Tibial artery (tissue), 4 donors: ENCODE data around the gene RUNX2.

ENCODE experiments used
- DNase-seq, 2 donors: peaks; one replicate each; pipeline ENCODE4 v3.0.0-alpha.2; 2019
- H3K27ac ChIP-seq, 2 donors: fragments of 200-600 bp; sonication (generic) in 1 of 2; 1 replicate in 1 of 2; 2 replicates in 1 of 2; pipeline ENCODE4 v1.5.1; 2018 to 2019; ENCODE audit warnings: mild to moderate bottlenecking in 1 of 2
- H3K27me3 ChIP-seq, 2 donors: fragments of 200-600 bp; sonication (generic) in 1 of 2; one replicate each; pipeline versions ENCODE4 v1.5.1 to v1.6.0; 2016 to 2019
- H3K36me3 ChIP-seq, 3 donors: fragments of 200-600 bp; sonication (generic) in 2 of 3; one replicate each; pipeline ENCODE4 v1.5.1; 2016 to 2019; ENCODE audit warnings: mild to moderate bottlenecking in 2 of 3
- H3K4me1 ChIP-seq, 4 donors: fragments of 200-600 bp; sonication (generic) in 2 of 4; 1 replicate in 3 of 4; 2 replicates in 1 of 4; pipeline ENCODE4 v1.5.1; 2016 to 2019
- H3K4me3 ChIP-seq, 2 donors: fragments of 200-600 bp; sonication (generic) in 1 of 2; 1 replicate in 1 of 2; 2 replicates in 1 of 2; pipeline ENCODE4 v1.5.1; 2018 to 2019; ENCODE audit warnings: mild to moderate bottlenecking in 2 of 2
- H3K9me3 ChIP-seq, 3 donors: fragments of 200-600 bp; sonication (generic) in 1 of 3; one replicate each; pipeline ENCODE4 v1.5.1; 2016 to 2019
- CTCF ChIP-seq, 2 experiments: fragments of 200-600 bp in 1 of 2; fragments of 450-650 bp in 1 of 2; IDR thresholded peaks; one replicate each; pipeline ENCODE4 v1.5.1; 2017 to 2019; ENCODE audit warnings: antibody characterized with exemption in 2 of 2, mild to moderate bottlenecking in 1 of 2, moderate library complexity in 1 of 2
- intact Hi-C: fragments of 100-400 bp; cut with DNase I; formaldehyde crosslinking; loops from one replicate; pipeline ENCODE4 v1.15.0; 2023; ENCODE audit warnings: low total_unique reads

The RUNX2 gene

GRCh38 chr6:45305546-45305945 is 22.6 kb upstream of the RUNX2 start:
- no peaks in the 10 kb centered on the region for H3K27me3 ChIP-seq
- H3K36me3 ChIP-seq = peaks cover 0 to 4% (median 0%) of the 10 kb centered on the region in 3 donors
- intact Hi-C loops = no loop called here
- H3K9me3 ChIP-seq = no peaks in the 10 kb centered on the region
- TF ChIP-seq CTCF (IDR thresholded peaks at IDR 0.05) = no peak
- no peak for DNase-seq
- no peak overlapping the region for H3K4me3 ChIP-seq
- H3K27ac ChIP-seq = no peak overlapping the region
- no peaks in the 10 kb centered on the region for H3K4me1 ChIP-seq

DNA sequence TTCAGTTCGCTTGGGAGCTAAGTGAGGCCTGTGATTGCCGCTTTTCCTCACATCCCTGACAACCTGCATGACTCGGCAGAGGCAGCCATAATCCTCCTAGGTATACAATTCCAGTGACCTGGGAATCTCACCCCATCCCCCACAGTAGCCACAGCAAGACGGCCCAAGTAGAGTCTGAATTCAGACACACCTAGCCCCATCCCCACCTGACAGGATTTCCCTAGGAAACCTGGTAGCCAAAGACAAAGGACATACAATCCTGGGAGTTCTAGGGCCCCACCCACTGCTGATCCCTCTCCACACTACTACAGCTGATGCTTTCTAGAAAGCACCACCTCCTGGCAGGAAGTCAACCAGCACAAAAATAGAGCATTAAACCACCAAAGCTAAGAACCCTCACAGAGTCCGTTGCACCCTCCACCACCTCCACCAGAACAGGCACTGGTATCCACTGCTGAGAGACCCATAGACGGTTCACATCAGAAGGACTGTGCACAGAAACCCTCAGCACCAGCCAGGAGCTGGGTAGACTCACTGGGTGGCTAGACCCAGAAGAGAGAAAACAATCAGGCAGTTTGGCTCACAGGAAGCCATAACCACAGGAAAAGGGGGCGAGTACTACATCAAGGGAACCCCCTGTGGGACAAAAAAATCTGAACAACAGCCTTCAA is 17.9 kb upstream of the RUNX2 start:
- no peak for DNase-seq
- no peaks in the 10 kb centered on the region for H3K9me3 ChIP-seq
- intact Hi-C loops = no loop called here
- no peaks in the 10 kb centered on the region for H3K27me3 ChIP-seq
- H3K27ac ChIP-seq = no peak overlapping the region
- H3K4me1 ChIP-seq = no peaks in the 10 kb centered on the region
- TF ChIP-seq CTCF (IDR thresholded peaks at IDR 0.05) = no peak
- peaks cover 0 to 4% (median 0%) of the 10 kb centered on the region in 3 donors for H3K36me3 ChIP-seq
- no peak overlapping the region for H3K4me3 ChIP-seq

DNA sequence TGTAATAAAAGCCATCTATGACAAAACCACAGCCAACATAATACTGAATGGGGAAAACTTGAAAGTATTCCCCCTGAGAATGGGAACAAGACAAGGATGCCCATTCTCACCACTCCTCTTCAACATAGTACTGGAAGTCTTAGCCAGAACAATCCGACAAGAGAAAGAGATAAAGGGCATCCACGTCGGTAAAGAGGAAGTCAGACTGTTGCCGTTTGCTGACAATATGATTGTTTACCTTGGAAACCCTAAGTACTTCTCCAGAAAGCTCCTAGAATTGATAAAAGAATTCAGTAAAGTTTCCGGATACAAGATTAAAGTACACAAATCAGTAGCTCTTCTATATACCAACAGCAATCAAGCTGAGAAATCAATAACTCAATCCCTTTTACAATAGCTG is 14.0 kb upstream of the RUNX2 start:
- Histone ChIP-seq H3K27ac (no peak overlapping the region), H3K4me3 (no peak overlapping the region), H3K9me3 (no peaks in the 10 kb centered on the region), H3K27me3 (no peaks in the 10 kb centered on the region), H3K36me3 (peaks cover 0 to 4% (median 0%) of the 10 kb centered on the region in 3 donors), H3K4me1 (no peaks in the 10 kb centered on the region)
- DNase-seq = no peak
- intact Hi-C loops = no loop called here
- TF ChIP-seq CTCF (IDR thresholded peaks at IDR 0.05) = no peak

GRCh38 chr6:45320349-45320748 is 7.8 kb upstream of the RUNX2 start:
- intact Hi-C loops = no loop called here

GRCh38 chr6:45323656-45324224 is 4.4 kb upstream of the RUNX2 start:
- TF ChIP-seq CTCF (IDR thresholded peaks at IDR 0.05) = no peak
- H3K4me1 ChIP-seq = peaks cover 0 to 8% (median 2%) of the 10 kb centered on the region in 4 donors
- intact Hi-C loops = no loop called here

More at GRCh38 chr6:45320349-45320748, 7.8 kb upstream of the RUNX2 start:
- no peak for DNase-seq
- Histone ChIP-seq H3K9me3 (no peaks in the 10 kb centered on the region), H3K36me3 (no peaks in the 10 kb centered on the region), H3K27ac (no peak overlapping the region), H3K27me3 (no peaks in the 10 kb centered on the region), H3K4me1 (no peaks in the 10 kb centered on the region), H3K4me3 (no peak overlapping the region)
- TF ChIP-seq CTCF (IDR thresholded peaks at IDR 0.05) = no peak

More at GRCh38 chr6:45323656-45324224, 4.4 kb upstream of the RUNX2 start:
- no peak overlapping the region for H3K4me3 ChIP-seq
- no peaks in the 10 kb centered on the region for H3K9me3 ChIP-seq
- no peaks in the 10 kb centered on the region for H3K27me3 ChIP-seq
- H3K27ac ChIP-seq = no peak overlapping the region
- no peaks in the 10 kb centered on the region for H3K36me3 ChIP-seq
- DNase-seq = no peak
